Keratinocyte (primary cell): ENCODE data around the gene PPM1A. TPM values are rescaled to one million over a fixed set of nuclear protein-coding genes. Genes with fewer than 3 reads are reported as not detected.

ENCODE experiments used
- DNase-seq: peaks from one replicate; pipeline ENCODE4 v3.0.0-alpha.2; 2011; ENCODE audit warnings: low read depth, missing footprints, low spot score
- FAIRE-seq: peaks from 2 replicates; lab custom pipeline; 2011; peaks lifted over from hg19 to GRCh38; lab: Jason Lieb, UNC
- H2AFZ ChIP-seq: 2 replicates; pipeline ENCODE4 v1.6.0; 2012; ENCODE audit warnings: low read length, control low read depth, inconsistent platforms; ENCODE audit not compliant: control insufficient read depth
- H3K27ac ChIP-seq: 2 replicates; pipeline ENCODE4 v1.5.1; 2011; ENCODE audit warnings: low read length; ENCODE audit not compliant: control insufficient read depth, insufficient read depth
- H3K27me3 ChIP-seq: 3 replicates; pipeline ENCODE4 v1.6.0; 2011; ENCODE audit warnings: low read length; ENCODE audit not compliant: control insufficient read depth, insufficient read depth; ENCODE audit errors: extremely low read depth
- H3K36me3 ChIP-seq, 2 experiments: 2 replicates in 1 of 2; 3 replicates in 1 of 2; pipeline ENCODE4 v1.5.1; 2011; ENCODE audit warnings: low read length in 2 of 2, mild to moderate bottlenecking in 1 of 2; ENCODE audit not compliant: control insufficient read depth in 2 of 2, insufficient read depth in 2 of 2; ENCODE audit errors: extremely low read depth in 1 of 2
- H3K4me1 ChIP-seq: 3 replicates; pipeline ENCODE4 v1.5.1; 2011; ENCODE audit warnings: low read length; ENCODE audit not compliant: control insufficient read depth, insufficient read depth; ENCODE audit errors: extremely low read depth
- H3K4me2 ChIP-seq: 3 replicates; pipeline ENCODE4 v1.6.0; 2011; ENCODE audit warnings: low read depth, low read length; ENCODE audit not compliant: control insufficient read depth, insufficient read depth; ENCODE audit errors: extremely low read depth
- H3K4me3 ChIP-seq, 3 experiments: fragments of 200-600 bp in 1 of 3; sonication (generic) in 1 of 3; 2 replicates in 2 of 3; 3 replicates in 1 of 3; pipeline ENCODE4 v1.5.1; 2011 to 2016; ENCODE audit warnings: low read length in 3 of 3, mild to moderate bottlenecking in 3 of 3, control low read depth in 2 of 3, inconsistent platforms in 1 of 3, low read depth in 1 of 3, mixed read lengths in 1 of 3, mixed run types in 1 of 3, moderate library complexity in 1 of 3; ENCODE audit not compliant: control insufficient read depth in 2 of 3, insufficient read depth in 2 of 3; ENCODE audit errors: extremely low read depth in 1 of 3
- H3K79me2 ChIP-seq: 2 replicates; pipeline ENCODE4 v1.6.0; 2012; ENCODE audit warnings: low read length; ENCODE audit not compliant: control insufficient read depth, insufficient read depth
- H3K9ac ChIP-seq: 3 replicates; pipeline ENCODE4 v1.6.0; 2011; ENCODE audit warnings: low read length; ENCODE audit not compliant: control insufficient read depth, insufficient read depth; ENCODE audit errors: extremely low read depth
- H3K9me1 ChIP-seq: 3 replicates; pipeline ENCODE4 v1.6.0; 2011; ENCODE audit warnings: low read length; ENCODE audit not compliant: control insufficient read depth, insufficient read depth; ENCODE audit errors: extremely low read depth
- H3K9me3 ChIP-seq: 2 replicates; pipeline ENCODE4 v1.5.1; 2012; ENCODE audit warnings: low read depth, low read length; ENCODE audit not compliant: control insufficient read depth
- H4K20me1 ChIP-seq: 3 replicates; pipeline ENCODE4 v1.6.0; 2011; ENCODE audit warnings: low read length; ENCODE audit not compliant: control insufficient read depth, insufficient read depth; ENCODE audit errors: extremely low read depth
- EZH2 ChIP-seq: IDR thresholded peaks from one replicate; pipeline ENCODE4 v1.6.1; 2012; ENCODE audit warnings: inconsistent platforms, mild to moderate bottlenecking, low read length, moderate library complexity
- dilution Hi-C: fragments of 300-500 bp; cut with MboI; formaldehyde crosslinking; loops from one replicate; pipeline ENCODE4 v1.7.0; 2020; ENCODE audit warnings: low sequenced_read_pairs; ENCODE audit not compliant: extremely low pct_ligation_motif_present
- polyA plus RNA-seq, 5 experiments: library from polyadenylated mRNA; depleted of rRNA in 3 of 5; stranded (reverse) in 3 of 5; stranded (forward) in 1 of 5; unstranded in 1 of 5; fragments of >200 nt; gene quantifications; 1 replicate in 1 of 5; 2 replicates in 3 of 5; 3 replicates in 1 of 5; pipeline versions ENCODE4 v1.2.1 to v1.2.3, GENCODE V29; 2011 to 2012; ENCODE audit warnings: missing spikeins in 2 of 5, low read depth in 1 of 5, low replicate concordance in 1 of 5
- TF ChIP-seq, protein P1 (sequence below), 3 experiments: IDR thresholded peaks in 1 of 3; conservative IDR thresholded peaks in 1 of 3; optimal IDR thresholded peaks in 1 of 3; 2 replicates in 2 of 3; 3 replicates in 1 of 3; pipeline versions ENCODE3 to v1.5.1; 2011; ENCODE audit warnings: low read length in 3 of 3, mild to moderate bottlenecking in 3 of 3, moderate library complexity in 2 of 3, control low read depth in 1 of 3, inconsistent platforms in 1 of 3; ENCODE audit not compliant: insufficient read depth in 2 of 3; ENCODE audit errors: extremely low read depth in 1 of 3

PPM1A gene
- polyA plus RNA-seq, 1 donor (not counting 4 experiments of a cell fraction or from before 2014, with no cell fraction given) = 44.5 TPM

DNA sequence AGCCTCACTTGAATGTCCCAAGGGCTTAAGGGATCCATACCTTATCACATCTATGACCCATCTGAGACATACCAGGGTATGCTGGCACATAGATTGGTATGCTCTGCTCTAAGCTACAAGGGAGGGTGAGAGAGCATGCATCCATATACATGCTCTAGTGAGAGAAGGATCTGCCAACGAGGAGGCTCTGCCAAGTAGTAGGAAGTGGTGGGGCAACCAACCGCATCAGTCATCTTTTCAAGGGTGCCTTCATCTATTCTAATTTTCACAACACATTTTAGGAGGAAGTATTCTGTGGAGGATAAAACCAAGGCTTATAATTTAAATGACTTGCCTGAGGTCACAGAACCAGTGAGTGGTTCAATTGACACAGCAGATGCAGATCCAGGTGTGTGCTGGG, 6.6 kb upstream of the PPM1A start:
- Histone ChIP-seq H3K36me3 (no peaks in the 10 kb centered on the region), H3K4me2 (no peak overlapping the region), H3K9ac (no peak overlapping the region), H3K4me1 (no peaks in the 10 kb centered on the region), H3K4me3 (no peak overlapping the region), H3K9me1 (no peaks in the 10 kb centered on the region), H4K20me1 (no peaks in the 10 kb centered on the region), H3K79me2 (no peaks in the 10 kb centered on the region), H3K9me3 (no peaks in the 10 kb centered on the region), H3K27ac (no peak overlapping the region), H2AFZ (no peak overlapping the region), H3K27me3 (no peaks in the 10 kb centered on the region)
- no peak for DNase-seq
- TF ChIP-seq, protein P1, sequence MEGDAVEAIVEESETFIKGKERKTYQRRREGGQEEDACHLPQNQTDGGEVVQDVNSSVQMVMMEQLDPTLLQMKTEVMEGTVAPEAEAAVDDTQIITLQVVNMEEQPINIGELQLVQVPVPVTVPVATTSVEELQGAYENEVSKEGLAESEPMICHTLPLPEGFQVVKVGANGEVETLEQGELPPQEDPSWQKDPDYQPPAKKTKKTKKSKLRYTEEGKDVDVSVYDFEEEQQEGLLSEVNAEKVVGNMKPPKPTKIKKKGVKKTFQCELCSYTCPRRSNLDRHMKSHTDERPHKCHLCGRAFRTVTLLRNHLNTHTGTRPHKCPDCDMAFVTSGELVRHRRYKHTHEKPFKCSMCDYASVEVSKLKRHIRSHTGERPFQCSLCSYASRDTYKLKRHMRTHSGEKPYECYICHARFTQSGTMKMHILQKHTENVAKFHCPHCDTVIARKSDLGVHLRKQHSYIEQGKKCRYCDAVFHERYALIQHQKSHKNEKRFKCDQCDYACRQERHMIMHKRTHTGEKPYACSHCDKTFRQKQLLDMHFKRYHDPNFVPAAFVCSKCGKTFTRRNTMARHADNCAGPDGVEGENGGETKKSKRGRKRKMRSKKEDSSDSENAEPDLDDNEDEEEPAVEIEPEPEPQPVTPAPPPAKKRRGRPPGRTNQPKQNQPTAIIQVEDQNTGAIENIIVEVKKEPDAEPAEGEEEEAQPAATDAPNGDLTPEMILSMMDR (optimal IDR thresholded peaks at IDR 0.05 in 1 of 3, IDR thresholded peaks at IDR 0.05 in 1 of 3, conservative IDR thresholded peaks at IDR 0.05 in 1 of 3; ENCODE audit: extremely low read depth in 1 of 3, insufficient read depth in 2 of 3, low read length in 3 of 3) = no peak
- TF ChIP-seq EZH2 = no peak
- dilution Hi-C loops = no loop called here
- FAIRE-seq = no peak

DNA sequence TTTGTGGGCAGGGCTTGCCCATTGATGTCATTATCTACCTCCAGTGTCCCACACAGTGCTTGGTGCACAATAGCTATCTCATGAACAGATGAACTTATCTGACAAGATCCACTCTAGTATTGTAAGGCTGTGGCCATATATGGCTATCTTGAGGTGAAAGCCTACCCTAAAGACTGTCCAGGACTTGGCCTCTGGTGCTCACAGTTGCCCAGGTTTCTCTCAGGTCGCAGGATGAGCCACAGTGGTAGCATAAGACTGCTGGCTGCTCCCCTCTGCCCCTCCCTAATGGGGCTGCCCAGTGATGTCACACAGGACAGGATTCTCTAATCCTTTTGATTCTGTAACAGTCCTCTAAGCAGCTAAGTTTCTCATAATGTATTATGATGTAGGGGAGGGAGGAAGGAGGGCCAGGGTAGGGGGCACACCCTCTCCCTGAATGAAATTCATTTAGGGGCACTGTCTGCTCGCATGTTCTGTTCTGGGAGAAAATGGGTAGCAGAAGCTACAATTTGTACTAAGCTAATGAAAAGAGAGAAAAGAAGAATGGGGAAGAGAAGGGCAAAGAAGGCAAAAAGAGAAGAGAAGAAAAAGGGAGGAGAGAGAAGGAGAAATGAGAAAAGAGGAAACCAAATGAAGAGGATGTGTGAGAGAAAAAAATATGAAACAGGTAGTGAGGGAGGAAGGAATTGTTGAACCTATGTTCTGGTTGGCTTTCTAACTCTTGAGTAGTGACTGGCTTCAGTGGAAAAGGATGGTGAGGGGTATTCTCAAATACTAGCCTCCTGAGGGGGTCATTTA, 3.4 kb upstream of the PPM1A start:
- Histone ChIP-seq H4K20me1 (no peaks in the 10 kb centered on the region), H3K27ac (no peak overlapping the region), H2AFZ (no peak overlapping the region), H3K4me3 (no peak overlapping the region), H3K36me3 (no peaks in the 10 kb centered on the region), H3K9me3 (no peaks in the 10 kb centered on the region), H3K79me2 (peaks cover 7% of the 10 kb centered on the region), H3K27me3 (no peaks in the 10 kb centered on the region), H3K4me1 (peaks cover 12% of the 10 kb centered on the region), H3K9me1 (no peaks in the 10 kb centered on the region), H3K9ac (no peak overlapping the region), H3K4me2 (no peak overlapping the region)
- no peak for DNase-seq
- dilution Hi-C loops = no loop called here
- TF ChIP-seq, protein P1 (optimal IDR thresholded peaks at IDR 0.05 in 1 of 3, IDR thresholded peaks at IDR 0.05 in 1 of 3, conservative IDR thresholded peaks at IDR 0.05 in 1 of 3; ENCODE audit: extremely low read depth in 1 of 3, insufficient read depth in 2 of 3, low read length in 3 of 3) = no peak
- no peak for TF ChIP-seq EZH2
- FAIRE-seq = no peak
